ELR (cell line): ENCODE results near the gene MYBPC3.
"Not testable (repeated sequence)": the region's sequence is repeated elsewhere in the genome, so short reads cannot be mapped to it uniquely, and the experiment has no call there.

Experiments used
- DNase-seq: peaks from one replicate; pipeline ENCODE4 v3.0.0-alpha.2; 2015; ENCODE audit warnings: low read depth

MYBPC3 gene

GRCh38 chr11:47337229-47337924 lies 15.1 kb downstream of the MYBPC3 start:
- no peak for DNase-seq

- no peak for DNase-seq
Observed at GRCh38 chr11:47336595-47336994, 15.9 kb downstream of the MYBPC3 start.

DNA sequence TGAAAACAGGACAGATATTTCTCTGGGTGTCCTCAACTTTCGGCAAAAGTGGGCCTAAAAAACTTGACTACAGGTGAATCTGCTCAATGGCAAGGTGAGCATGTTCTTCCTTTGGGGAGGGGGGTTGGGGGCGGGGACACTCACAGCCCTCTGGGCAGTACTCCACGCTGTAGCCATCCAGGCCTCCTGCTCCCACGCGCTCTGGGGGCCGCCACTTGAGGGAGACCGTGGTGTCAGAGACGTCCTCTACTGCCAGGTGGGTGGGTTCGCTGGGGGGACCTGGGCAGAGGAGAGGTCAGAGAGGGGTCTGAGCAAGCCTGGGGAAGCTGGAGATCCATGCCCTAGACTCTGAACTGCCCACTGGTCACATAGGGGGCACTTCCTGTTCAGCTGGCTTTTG lies 16.8 kb downstream of the MYBPC3 start:
- no peak for DNase-seq

- not testable (repeated sequence) for DNase-seq
Observed at GRCh38 chr11:47334699-47335411, 17.6 kb downstream of the MYBPC3 start.

DNA sequence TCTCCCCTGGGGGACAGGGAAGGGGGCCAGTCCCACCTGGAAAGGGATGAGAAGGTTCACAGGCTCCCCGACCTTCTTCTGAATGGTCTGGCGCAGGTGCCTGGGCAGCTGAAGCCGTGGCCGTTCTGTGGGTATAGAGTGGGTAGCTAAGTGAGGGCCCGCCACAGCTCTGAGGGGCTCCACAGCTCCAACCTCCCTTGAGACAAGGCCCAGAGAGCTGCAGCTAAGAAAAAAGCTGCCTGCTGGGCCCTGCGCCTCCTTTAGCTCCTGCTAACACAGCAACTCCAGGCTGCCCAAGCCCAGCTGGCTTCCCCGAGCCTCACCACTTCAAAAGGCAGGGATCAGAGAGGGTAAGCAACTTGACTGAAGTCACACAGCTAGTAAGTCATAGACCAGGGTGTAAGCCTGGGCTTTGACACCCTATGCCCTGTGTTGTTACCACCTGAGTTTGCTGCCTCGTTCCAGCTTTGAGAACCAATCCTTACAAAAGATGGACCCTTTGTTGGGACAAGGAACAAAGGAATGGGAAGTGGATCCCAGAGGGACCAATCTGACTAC lies 18.5 kb downstream of the MYBPC3 start:
- DNase-seq = no peak

DNA sequence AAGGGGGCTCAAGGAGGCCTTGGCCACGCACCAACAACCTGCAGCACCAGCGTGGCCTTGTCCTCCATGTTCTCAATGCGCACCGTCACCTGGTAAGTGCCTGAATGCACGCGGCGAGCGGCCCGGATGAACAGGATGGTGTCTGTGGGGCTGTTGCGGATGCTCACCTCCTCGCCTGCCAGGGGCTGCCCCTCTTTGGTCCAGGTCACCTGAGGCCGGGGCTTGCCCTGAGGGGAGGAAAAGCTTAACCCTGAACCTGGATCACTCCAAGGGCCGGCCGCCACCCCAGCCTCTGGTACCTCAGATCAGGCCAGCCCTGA lies 19.0 kb downstream of the MYBPC3 start:
- DNase-seq = no peak

DNA sequence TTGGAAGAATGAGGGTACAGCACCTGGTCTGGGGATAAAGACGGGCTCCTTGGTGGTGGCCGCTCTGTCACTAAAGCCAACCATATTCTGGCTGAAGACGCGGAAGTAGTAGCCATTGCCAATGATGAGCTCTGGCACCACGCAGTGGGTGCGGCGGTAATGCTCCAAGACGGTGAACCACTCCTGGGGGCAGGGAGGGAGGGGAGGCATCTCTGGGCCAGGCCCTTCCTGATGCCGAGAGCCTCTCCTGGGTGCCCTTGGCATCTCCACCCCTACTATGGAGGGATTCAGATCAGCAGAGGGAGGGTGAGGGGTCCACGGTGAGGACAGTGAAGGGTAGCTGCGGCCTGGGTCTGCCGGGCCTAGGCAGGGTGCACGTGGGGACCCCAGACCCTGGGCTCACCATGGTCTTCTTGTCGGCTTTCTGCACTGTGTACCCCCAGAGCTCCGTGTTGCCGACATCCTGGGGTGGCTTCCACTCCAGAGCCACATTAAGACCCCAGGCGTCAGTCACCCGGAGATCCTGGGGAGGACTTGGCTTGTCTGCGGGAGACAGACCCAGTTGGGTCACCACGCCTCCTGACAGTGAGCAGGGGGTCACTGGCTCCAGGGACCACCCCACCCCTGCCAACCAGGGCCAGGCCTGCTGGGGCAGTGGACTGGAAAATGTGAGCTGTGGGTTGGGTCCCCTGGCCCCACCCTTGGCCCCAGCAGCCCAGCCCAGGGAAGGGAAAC lies 19.5 kb downstream of the MYBPC3 start:
- DNase-seq = no peak

DNA sequence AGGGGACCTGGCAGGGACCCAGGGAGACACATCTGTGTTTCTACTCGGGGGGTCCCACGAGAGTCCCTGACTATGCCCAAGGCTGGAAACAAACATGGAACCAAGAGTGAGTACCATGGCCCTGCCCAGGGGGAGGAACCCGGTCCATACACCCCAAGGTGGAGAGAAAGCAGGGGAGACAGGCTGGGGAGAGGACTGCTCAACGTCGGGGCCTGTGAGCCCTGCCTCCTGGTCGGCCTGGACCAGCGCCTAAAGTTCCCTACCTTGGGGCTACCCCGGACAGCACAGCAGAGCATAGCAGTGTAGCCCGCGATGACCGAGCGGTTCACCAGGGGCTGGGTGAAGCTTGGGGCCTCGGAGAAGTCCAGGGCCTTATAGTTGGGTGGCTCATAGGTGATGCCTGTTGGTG lies 20.2 kb downstream of the MYBPC3 start:
- no peak for DNase-seq

DNA sequence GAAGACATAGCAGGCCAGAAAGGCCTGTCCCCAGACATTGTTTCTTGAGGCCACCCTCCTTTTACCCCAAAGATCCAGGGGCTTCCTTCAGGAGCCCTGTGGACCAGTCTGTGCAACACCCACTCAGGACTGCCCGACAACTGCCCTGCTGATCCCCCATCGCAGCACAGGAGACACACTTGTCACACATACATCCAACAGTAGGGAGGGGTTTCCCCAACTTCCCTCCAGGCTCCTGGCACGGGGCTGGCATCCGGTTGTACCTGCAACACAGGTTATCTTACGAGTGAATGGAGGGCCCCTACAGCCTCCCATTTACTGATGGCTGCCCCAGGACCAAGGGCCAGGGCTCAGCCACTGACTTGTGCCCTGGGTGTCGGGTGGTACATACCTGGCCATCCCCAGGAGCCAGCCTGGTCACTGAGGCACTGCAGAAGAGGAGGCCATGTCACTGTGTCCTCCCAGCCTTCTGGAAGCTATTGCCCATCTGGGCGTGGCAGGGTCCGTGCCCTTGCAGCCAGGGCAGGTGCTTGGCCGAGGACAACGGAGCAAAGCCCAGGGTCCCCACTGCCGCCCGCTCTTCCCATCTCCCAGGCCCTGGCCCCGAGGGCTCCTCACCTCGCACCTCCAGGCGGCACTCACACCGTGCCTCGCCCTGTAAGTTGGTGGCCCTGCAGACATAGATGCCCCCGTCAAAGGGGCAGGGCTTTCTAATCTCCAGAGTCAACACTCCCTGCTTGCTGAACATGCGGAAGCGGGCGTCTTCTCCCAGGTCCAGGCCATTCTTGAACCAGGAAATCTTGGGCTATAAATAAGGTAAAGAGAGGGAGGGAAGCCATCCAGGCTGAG lies 20.8 kb downstream of the MYBPC3 start:
- DNase-seq = no peak

DNA sequence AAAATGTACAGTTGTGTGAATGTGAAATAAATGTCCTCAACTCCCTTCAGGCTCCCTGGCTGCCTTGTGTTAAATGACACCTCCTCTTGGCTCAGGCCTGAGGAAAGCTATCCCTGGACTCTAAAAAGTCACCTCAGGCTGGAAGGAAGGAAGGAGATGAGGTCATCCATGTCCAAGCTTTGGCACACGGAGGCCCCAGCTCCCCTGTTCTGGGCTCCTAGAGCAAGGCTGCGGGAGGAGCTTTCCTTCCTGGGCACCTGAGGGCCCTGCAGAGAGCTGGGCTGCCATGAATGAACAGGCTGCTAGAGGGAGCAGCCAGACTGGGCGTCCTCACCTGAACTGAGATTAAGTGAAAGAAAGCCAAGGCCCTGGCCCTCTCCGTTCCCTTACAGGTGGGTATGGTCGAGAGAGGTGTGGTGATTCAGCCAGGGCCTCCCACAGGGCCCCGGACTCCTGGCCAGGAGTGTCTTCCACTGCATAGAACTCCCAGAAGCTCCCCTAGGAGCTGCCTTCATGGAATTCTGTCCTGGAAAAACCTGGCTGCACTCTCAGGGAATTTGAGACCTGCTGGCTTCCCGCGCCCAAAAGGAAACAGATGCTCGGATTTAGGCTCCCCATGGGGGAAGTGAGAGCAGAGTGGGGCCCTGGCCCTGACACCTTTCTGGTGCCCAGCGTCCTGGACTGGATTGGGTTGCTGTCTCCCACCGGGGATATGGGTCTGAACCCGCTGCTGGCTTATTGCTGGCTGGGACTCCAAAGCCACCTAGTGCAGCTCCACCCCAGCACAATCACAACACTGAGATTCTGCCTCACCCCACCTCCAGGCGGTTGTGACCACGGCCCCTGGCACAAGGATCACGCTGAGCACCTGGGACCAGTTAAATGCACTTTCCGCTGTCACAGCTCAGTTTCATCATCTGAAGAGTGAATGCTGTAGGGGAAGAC lies 22.2 kb downstream of the MYBPC3 start:
- DNase-seq = peak; percentile 22

GRCh38 chr11:47329431-47329986 lies 23.0 kb downstream of the MYBPC3 start:
- no peak for DNase-seq

- no peak for DNase-seq
Observed at GRCh38 chr11:47328449-47329390, 23.8 kb downstream of the MYBPC3 start.

GRCh38 chr11:47327949-47328348 lies 24.6 kb downstream of the MYBPC3 start:
- no peak for DNase-seq

GRCh38 chr11:47327025-47327424 lies 25.5 kb downstream of the MYBPC3 start:
- no peak for DNase-seq

DNA sequence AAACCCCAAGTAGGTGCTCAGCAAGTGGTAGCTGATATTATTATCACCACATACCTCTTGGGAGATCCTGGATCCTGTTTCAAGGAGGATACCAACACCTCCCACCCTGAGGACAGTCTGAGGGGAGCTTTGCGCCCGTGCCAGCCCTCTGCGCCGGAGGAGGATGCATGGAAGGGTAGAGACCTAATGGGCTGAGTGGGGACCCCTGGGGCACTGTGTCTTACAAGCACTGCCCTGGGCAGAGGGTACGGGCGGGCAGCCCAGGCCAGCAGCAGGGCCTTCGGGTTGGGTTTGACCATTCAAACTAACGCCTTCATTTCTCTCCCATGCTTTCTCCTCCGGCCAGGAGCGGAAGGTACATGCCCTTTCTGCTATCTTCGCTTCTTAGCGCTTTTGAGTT lies 26.3 kb downstream of the MYBPC3 start:
- DNase-seq = no peak

GRCh38 chr11:47325271-47326041 lies 27.0 kb downstream of the MYBPC3 start:
- DNase-seq = no peak

DNA sequence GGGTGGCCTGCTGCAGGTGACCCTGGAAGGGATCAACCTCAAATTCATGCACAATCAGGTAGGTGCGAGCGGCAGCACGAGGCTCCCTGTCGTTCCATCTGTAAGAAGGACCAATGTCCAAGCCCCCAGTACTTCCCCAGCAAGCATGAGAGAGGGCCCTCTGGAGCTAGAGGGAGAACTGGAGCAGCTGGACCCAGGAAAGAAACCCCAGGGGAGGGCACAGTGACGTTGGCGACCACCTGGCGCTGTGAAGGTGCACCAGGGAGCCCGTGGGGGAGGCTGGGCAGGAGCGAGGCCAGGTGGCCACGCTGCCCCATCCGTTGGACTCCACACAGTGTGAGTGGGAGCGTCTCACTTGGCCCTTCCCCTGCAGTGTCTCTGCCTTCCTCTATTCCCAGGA lies 28.0 kb downstream of the MYBPC3 start:
- DNase-seq = no peak

GRCh38 chr11:47318166-47318565 lies 34.3 kb downstream of the MYBPC3 start:
- DNase-seq = no peak
